Endodermal cell (in vitro differentiated cells): Measurements from ENCODE around the gene TRAPPC8. TPM values are rescaled to one million over a fixed set of nuclear protein-coding genes. Genes with fewer than 3 reads are reported as not detected.
A peak's percentile ranks its signal among the peaks of the same experiment; 100 is the strongest.
"Not testable (repeated sequence)": the region's sequence is repeated elsewhere in the genome, so short reads cannot be mapped to it uniquely, and the experiment has no call there.

Source experiments
- DNase-seq: peaks from one replicate; pipeline ENCODE4 v3.0.0-alpha.2; 2017
- H3K27ac ChIP-seq: 2 replicates; pipeline ENCODE4 v1.5.1; 2013; ENCODE audit warnings: mild to moderate bottlenecking, low read depth, low read length, moderate library complexity
- H3K27me3 ChIP-seq: 2 replicates; pipeline ENCODE4 v1.6.1; 2013; ENCODE audit warnings: mild to moderate bottlenecking, low read length, moderate library complexity; ENCODE audit not compliant: insufficient read depth, control insufficient read depth, poor library complexity, severe bottlenecking
- H3K36me3 ChIP-seq: 2 replicates; pipeline ENCODE4 v1.7.0; 2013; ENCODE audit warnings: mild to moderate bottlenecking, low read length, moderate library complexity; ENCODE audit not compliant: control insufficient read depth, insufficient read depth
- H3K4me1 ChIP-seq: one replicate; pipeline ENCODE4 v1.7.0; 2013; ENCODE audit warnings: low read length; ENCODE audit not compliant: control insufficient read depth, insufficient read depth
- H3K4me3 ChIP-seq: 2 replicates; pipeline ENCODE4 v1.5.1; 2013; ENCODE audit warnings: mild to moderate bottlenecking, low read length, moderate library complexity
- H3K9ac ChIP-seq: 2 replicates; pipeline ENCODE4 v1.6.1; 2013; ENCODE audit warnings: mild to moderate bottlenecking, low read length, moderate library complexity; ENCODE audit not compliant: poor library complexity, severe bottlenecking; ENCODE audit errors: extremely low read depth
- H3K9me3 ChIP-seq: 2 replicates; pipeline ENCODE4 v1.6.1; 2013; ENCODE audit warnings: mild to moderate bottlenecking, low read length, moderate library complexity; ENCODE audit not compliant: control insufficient read depth
- H3K27ac Mint-ChIP-seq: 2 replicates; pipeline ENCODE4 v1.8.0; 2020; ENCODE audit warnings: mixed read lengths
- H3K27me3 Mint-ChIP-seq: 2 replicates; pipeline ENCODE4 v1.8.0; 2021; ENCODE audit warnings: mild to moderate bottlenecking, mixed read lengths; ENCODE audit not compliant: insufficient read depth
- H3K36me3 Mint-ChIP-seq: 2 replicates; pipeline ENCODE4 v1.8.0; 2020; ENCODE audit warnings: low read depth, mixed read lengths
- H3K4me1 Mint-ChIP-seq: 2 replicates; pipeline ENCODE4 v1.8.0; 2020; ENCODE audit warnings: mixed read lengths
- H3K4me3 Mint-ChIP-seq: 2 replicates; pipeline ENCODE4 v1.8.0; 2020; ENCODE audit warnings: mild to moderate bottlenecking, moderate library complexity, mixed read lengths
- H3K9me3 Mint-ChIP-seq: 2 replicates; pipeline ENCODE4 v1.8.0; 2020; ENCODE audit warnings: mild to moderate bottlenecking, mixed read lengths
- CTCF ChIP-seq: fragments of 200-600 bp; sonication (generic); conservative IDR thresholded peaks from 2 replicates; pipeline ENCODE4 v1.5.0; 2021; ENCODE audit warnings: antibody characterized with exemption, mild to moderate bottlenecking
- WGBS, 2 experiments: methylation state at CpG; one replicate each; pipeline versions ENCODE4 v1.1.5 to v1.1.7; 2013; ENCODE audit warnings: missing lambda C conversion rate in 2 of 2, mixed read lengths in 1 of 2; ENCODE audit not compliant: insufficient coverage in 1 of 2, insufficient read length in 1 of 2; 5-methylcytosine and 5-hydroxymethylcytosine counted together
- total RNA-seq, 2 donors: library from RNA; stranded (reverse); fragmentation: NEBNext Ultra II Directional in 1 of 2; extraction: Animal tissue kit (Norgen Biotek cat#: 25700) in 1 of 2; gene quantifications; 2 replicates in 1 of 2; 3 replicates in 1 of 2; pipeline ENCODE4 v1.2.1, GENCODE V29; 2021

Gene TRAPPC8
- total RNA-seq, 2 donors from 2014 or later = 45.2 to 49.0 TPM

- peaks cover 84% of the 10 kb centered on the region for H3K36me3 ChIP-seq
- no peak overlapping the region for H3K4me3 Mint-ChIP-seq
- H3K9ac ChIP-seq = no peak overlapping the region
- H3K9me3 ChIP-seq = peaks cover 27% of the 10 kb centered on the region
- no peaks in the 10 kb centered on the region for H3K27me3 ChIP-seq
- no peaks in the 10 kb centered on the region for H3K4me1 ChIP-seq
- no peak for TF ChIP-seq CTCF
- peaks cover 69% of the 10 kb centered on the region for H3K36me3 Mint-ChIP-seq
- H3K27ac Mint-ChIP-seq = no peak overlapping the region
- H3K4me3 ChIP-seq = no peak overlapping the region
- WGBS, 2 experiments = 100% methylated on average over 1 of the region's 1 CpG; no CpG with 5 or more reads in 1 of the 2 experiments
- peaks cover 5% of the 10 kb centered on the region for H3K4me1 Mint-ChIP-seq
- DNase-seq = no peak
- H3K27me3 Mint-ChIP-seq = no peaks in the 10 kb centered on the region
- no peak overlapping the region for H3K27ac ChIP-seq
- H3K9me3 Mint-ChIP-seq = peaks cover 18% of the 10 kb centered on the region
Observed at GRCh38 chr18:31831903-31832302, 111.0 kb downstream of the TRAPPC8 start.

- DNase-seq = no peak
Observed at GRCh38 chr18:31830686-31831085, 112.2 kb downstream of the TRAPPC8 start.

GRCh38 chr18:31828613-31829012, 114.3 kb downstream of the TRAPPC8 start:
- Mint-ChIP-seq H3K4me1 (peaks cover 22% of the 10 kb centered on the region), H3K27ac (no peak overlapping the region), H3K4me3 (no peak overlapping the region), H3K27me3 (no peaks in the 10 kb centered on the region), H3K9me3 (peaks cover 22% of the 10 kb centered on the region), H3K36me3 (peaks cover 47% of the 10 kb centered on the region)
- no peak for TF ChIP-seq CTCF
- H3K27ac ChIP-seq = no peak overlapping the region
- no peak overlapping the region for H3K9ac ChIP-seq
- no peak for DNase-seq
- H3K9me3 ChIP-seq = peaks cover 35% of the 10 kb centered on the region
- H3K4me1 ChIP-seq = no peaks in the 10 kb centered on the region
- 91 to 94% methylated on average over 8 to 10 of the region's 10 CpGs for WGBS, 2 experiments
- no peaks in the 10 kb centered on the region for H3K27me3 ChIP-seq
- peaks cover 60% of the 10 kb centered on the region for H3K36me3 ChIP-seq
- no peak overlapping the region for H3K4me3 ChIP-seq

More at GRCh38 chr18:31830686-31831085, 112.2 kb downstream of the TRAPPC8 start:
- Histone ChIP-seq H3K9me3 (peaks cover 35% of the 10 kb centered on the region), H3K4me1 (no peaks in the 10 kb centered on the region), H3K27ac (no peak overlapping the region), H3K27me3 (no peaks in the 10 kb centered on the region), H3K4me3 (no peak overlapping the region), H3K36me3 (peaks cover 75% of the 10 kb centered on the region), H3K9ac (no peak overlapping the region)
- no peak for TF ChIP-seq CTCF
- Mint-ChIP-seq H3K27me3 (no peaks in the 10 kb centered on the region), H3K9me3 (peaks cover 22% of the 10 kb centered on the region), H3K4me1 (peaks cover 16% of the 10 kb centered on the region), H3K36me3 (peaks cover 61% of the 10 kb centered on the region), H3K27ac (no peak overlapping the region), H3K4me3 (no peak overlapping the region)
- WGBS, 2 experiments = 93% methylated on average over 3 of the region's 3 CpGs

- Mint-ChIP-seq H3K4me3 (peak overlapping the region; percentile 19), H3K36me3 (peaks cover 40% of the 10 kb centered on the region), H3K27ac (peak overlapping the region; percentile 96), H3K9me3 (peaks cover 22% of the 10 kb centered on the region), H3K4me1 (peaks cover 26% of the 10 kb centered on the region)
- peak; percentile 87 for DNase-seq
- H3K4me1 ChIP-seq, H3K27me3 Mint-ChIP-seq, H3K27ac ChIP-seq, H3K9ac ChIP-seq, H3K27me3 ChIP-seq, H3K4me3 ChIP-seq: not testable (repeated sequence)
- WGBS, 2 experiments = 78% methylated on average over 10 of the region's 10 CpGs
- peaks cover 35% of the 10 kb centered on the region for H3K9me3 ChIP-seq
- H3K36me3 ChIP-seq = peaks cover 45% of the 10 kb centered on the region
Observed at GRCh38 chr18:31826673-31827325, 116.1 kb downstream of the TRAPPC8 start.
